Natural killer cell treated with Interleukin-12 subunit alpha and Interleukin-12 subunit beta and Interleukin-15 and Interleukin-18, amount 100 ng/mL, for 72 hours (primary cell): Measurements from ENCODE around the gene SIK1. TPM values are rescaled to one million over a fixed set of nuclear protein-coding genes. Genes with fewer than 3 reads are reported as not detected.

Experiments used
- ATAC-seq, 2 donors: fragments of 150-1000 bp; cut with Tn5 transposase in 1 of 2; sonication (Bioruptor Pico), chemical (Tn5 transposase) in 1 of 2; 2 replicates each; pipeline ENCODE4 v1.10.0; 2021
- DNase-seq: peaks from one replicate; pipeline ENCODE4 v3.0.0; 2022; ENCODE audit warnings: low spot score
- H3K27ac Mint-ChIP-seq, 2 donors: 1 replicate in 1 of 2; 2 replicates in 1 of 2; pipeline ENCODE4 v1.8.0; 2022; ENCODE audit warnings: mixed read lengths in 2 of 2, mild to moderate bottlenecking in 1 of 2, moderate library complexity in 1 of 2
- H3K27me3 Mint-ChIP-seq, 2 donors: 1 replicate in 1 of 2; 2 replicates in 1 of 2; pipeline ENCODE4 v1.8.0; 2022; ENCODE audit warnings: mixed read lengths in 2 of 2
- H3K36me3 Mint-ChIP-seq: one replicate; pipeline ENCODE4 v1.8.0; 2022; ENCODE audit warnings: mixed read lengths
- H3K4me1 Mint-ChIP-seq, 2 donors: 1 replicate in 1 of 2; 2 replicates in 1 of 2; pipeline ENCODE4 v1.8.0; 2022; ENCODE audit warnings: low read depth in 2 of 2, mixed read lengths in 2 of 2, mild to moderate bottlenecking in 1 of 2
- H3K4me3 Mint-ChIP-seq: one replicate; pipeline ENCODE4 v1.8.0; 2022; ENCODE audit warnings: mixed read lengths
- H3K9me3 Mint-ChIP-seq: 2 replicates; pipeline ENCODE4 v1.8.0; 2022; ENCODE audit warnings: mixed read lengths
- total RNA-seq, 2 donors: library from RNA; stranded (reverse); gene quantifications; one replicate each; pipeline ENCODE4 v1.2.3, GENCODE V29; 2022

SIK1 gene
- total RNA-seq, 2 donors from 2014 or later = 2.6 to 16.0 TPM

GRCh38 chr21:43370888-43371570, 55.9 kb downstream of the SIK1 start:
- peaks cover 0 to 2% of the 10 kb centered on the region in 2 donors for H3K27me3 Mint-ChIP-seq
- H3K4me3 Mint-ChIP-seq = no peak overlapping the region
- H3K27ac Mint-ChIP-seq = no peak overlapping the region
- DNase-seq (no peak), ATAC-seq (no peak)
- H3K4me1 Mint-ChIP-seq = peaks cover 2 to 6% of the 10 kb centered on the region in 2 donors
- H3K9me3 Mint-ChIP-seq = no peaks in the 10 kb centered on the region
- no peaks in the 10 kb centered on the region for H3K36me3 Mint-ChIP-seq

- no peak overlapping the region for H3K27ac Mint-ChIP-seq
- peaks cover 0 to 2% of the 10 kb centered on the region in 2 donors for H3K27me3 Mint-ChIP-seq
- ATAC-seq (no peak), DNase-seq (peak; percentile 31)
- H3K4me3 Mint-ChIP-seq = no peak overlapping the region
- H3K4me1 Mint-ChIP-seq = peaks cover 2 to 6% of the 10 kb centered on the region in 2 donors
- H3K9me3 Mint-ChIP-seq = no peaks in the 10 kb centered on the region
- no peaks in the 10 kb centered on the region for H3K36me3 Mint-ChIP-seq
Observed at GRCh38 chr21:43370091-43370658, 56.8 kb downstream of the SIK1 start.

- ATAC-seq (no peak), DNase-seq (peak; percentile 55)
- Mint-ChIP-seq H3K27ac (no peak overlapping the region), H3K4me1 (peaks cover 2 to 6% of the 10 kb centered on the region in 2 donors), H3K27me3 (peaks cover 0 to 2% of the 10 kb centered on the region in 2 donors), H3K4me3 (no peak overlapping the region), H3K36me3 (no peaks in the 10 kb centered on the region), H3K9me3 (no peaks in the 10 kb centered on the region)
Observed at GRCh38 chr21:43369596-43370090, 57.3 kb downstream of the SIK1 start.

GRCh38 chr21:43369124-43369523, 57.8 kb downstream of the SIK1 start:
- DNase-seq = peak; percentile 31
- peak overlapping the region in 1 of 2 donors; percentile 47 for H3K27ac Mint-ChIP-seq
- no peak for ATAC-seq

GRCh38 chr21:43368685-43369084, 58.2 kb downstream of the SIK1 start:
- Mint-ChIP-seq H3K36me3 (no peaks in the 10 kb centered on the region), H3K27me3 (peaks cover 0 to 2% of the 10 kb centered on the region in 2 donors), H3K4me1 (peaks cover 2 to 6% of the 10 kb centered on the region in 2 donors), H3K27ac (peak overlapping the region in 1 of 2 donors; percentile 47), H3K9me3 (no peaks in the 10 kb centered on the region), H3K4me3 (no peak overlapping the region)
- ATAC-seq (no peak), DNase-seq (no peak)

More at GRCh38 chr21:43369124-43369523, 57.8 kb downstream of the SIK1 start:
- Mint-ChIP-seq H3K36me3 (no peaks in the 10 kb centered on the region), H3K9me3 (no peaks in the 10 kb centered on the region), H3K27me3 (peaks cover 0 to 2% of the 10 kb centered on the region in 2 donors), H3K4me3 (no peak overlapping the region), H3K4me1 (peaks cover 2 to 6% of the 10 kb centered on the region in 2 donors)

- Mint-ChIP-seq H3K27ac (no peak overlapping the region), H3K4me3 (no peak overlapping the region), H3K4me1 (peaks cover 8% of the 10 kb centered on the region in 2 donors), H3K27me3 (peaks cover 0 to 2% of the 10 kb centered on the region in 2 donors), H3K36me3 (no peaks in the 10 kb centered on the region), H3K9me3 (no peaks in the 10 kb centered on the region)
- no peak for ATAC-seq
- DNase-seq = peak; percentile 44
Observed at GRCh38 chr21:43367859-43368258, 59.1 kb downstream of the SIK1 start.

- Mint-ChIP-seq H3K4me3 (no peak overlapping the region), H3K27ac (no peak overlapping the region), H3K9me3 (no peaks in the 10 kb centered on the region), H3K36me3 (no peaks in the 10 kb centered on the region), H3K27me3 (peaks cover 0 to 2% of the 10 kb centered on the region in 2 donors), H3K4me1 (peaks cover 13 to 14% of the 10 kb centered on the region in 2 donors)
- no peak for ATAC-seq
- no peak for DNase-seq
Observed at GRCh38 chr21:43367296-43367695, 59.6 kb downstream of the SIK1 start.

- Mint-ChIP-seq H3K4me1 (peaks cover 17 to 18% of the 10 kb centered on the region in 2 donors), H3K4me3 (no peak overlapping the region), H3K36me3 (no peaks in the 10 kb centered on the region), H3K27ac (no peak overlapping the region), H3K9me3 (no peaks in the 10 kb centered on the region), H3K27me3 (peaks cover 0 to 2% of the 10 kb centered on the region in 2 donors)
- DNase-seq = no peak
- ATAC-seq = no peak
Observed at GRCh38 chr21:43366656-43367055, 60.3 kb downstream of the SIK1 start.

- Mint-ChIP-seq H3K27ac (no peak overlapping the region), H3K9me3 (no peaks in the 10 kb centered on the region), H3K4me1 (peaks cover 24% of the 10 kb centered on the region in 2 donors), H3K27me3 (peaks cover 0 to 2% of the 10 kb centered on the region in 2 donors), H3K4me3 (no peak overlapping the region), H3K36me3 (no peaks in the 10 kb centered on the region)
- ATAC-seq (no peak), DNase-seq (no peak)
Observed at GRCh38 chr21:43365611-43366426, 61.1 kb downstream of the SIK1 start.

GRCh38 chr21:43364851-43365424, 62.0 kb downstream of the SIK1 start:
- no peaks in the 10 kb centered on the region for H3K9me3 Mint-ChIP-seq
- peaks cover 0 to 2% of the 10 kb centered on the region in 2 donors for H3K27me3 Mint-ChIP-seq
- no peak for ATAC-seq
- H3K4me1 Mint-ChIP-seq = peaks cover 24 to 25% of the 10 kb centered on the region in 2 donors
- H3K27ac Mint-ChIP-seq = peak overlapping the region in 1 of 2 donors; percentile 57
- H3K4me3 Mint-ChIP-seq = no peak overlapping the region
- no peaks in the 10 kb centered on the region for H3K36me3 Mint-ChIP-seq
- DNase-seq = no peak

Other genes with a start within 250 kb of the SIK1 start
- gene HSF2BP, start 232.4 kb upstream of the SIK1 start, total RNA-seq = 1 to 10 TPM in 1 of 2 donors, under 1 TPM in 1; 0.29 to 1.2 TPM
- 10 to 100 TPM; 38.3 to 81.8 TPM for gene RRP1B, start 232.4 kb upstream of the SIK1 start, total RNA-seq